WTC11 (cell line): Measurements from ENCODE around the gene PTX4. TPM values are rescaled to one million over a fixed set of nuclear protein-coding genes. Genes with fewer than 3 reads are reported as not detected.

ENCODE experiments used
- ATAC-seq: fragments of 200-7000 bp; cut with Tn5 transposase; 2 replicates; pipeline ENCODE4 v1.10.0; 2021; ENCODE audit warnings: mild to moderate bottlenecking, moderate library complexity
- CTCF ChIA-PET: fragments of 300-600 bp; sonication (Branson Sonifier 250); formaldehyde crosslinking; loops from one replicate; lab custom pipeline; 2021; ENCODE audit warnings: antibody characterized with exemption; lab: Charles Lee
- POLR2A ChIA-PET: fragments of 350-600 bp; sonication (Branson Sonifier 250); formaldehyde crosslinking; loops from one replicate; lab custom pipeline; 2021; ENCODE audit warnings: antibody characterized with exemption; lab: Charles Lee
- DNase-seq: peaks from one replicate; pipeline ENCODE4 v3.0.0; 2021; ENCODE audit warnings: low spot score
- H3K27ac Mint-ChIP-seq: 2 replicates; pipeline ENCODE4 v1.8.0; 2021; ENCODE audit warnings: mixed read lengths
- H3K27me3 Mint-ChIP-seq: 2 replicates; pipeline ENCODE4 v1.8.0; 2021; ENCODE audit warnings: low read depth, mild to moderate bottlenecking, moderate library complexity, mixed read lengths
- H3K36me3 Mint-ChIP-seq: 2 replicates; pipeline ENCODE4 v1.8.0; 2021; ENCODE audit warnings: mixed read lengths
- H3K4me1 Mint-ChIP-seq: 2 replicates; pipeline ENCODE4 v1.8.0; 2022; ENCODE audit warnings: mixed read lengths
- H3K4me3 Mint-ChIP-seq: 2 replicates; pipeline ENCODE4 v1.8.0; 2021; ENCODE audit warnings: mild to moderate bottlenecking, moderate library complexity, mixed read lengths
- H3K9me3 Mint-ChIP-seq: 2 replicates; pipeline ENCODE4 v1.8.0; 2021; ENCODE audit warnings: mixed read lengths
- CREB1 ChIP-seq: sonication (generic); formaldehyde crosslinking; IDR thresholded peaks from 2 replicates; pipeline ENCODE4 v1.8.0; 2023; ENCODE audit warnings: mild to moderate bottlenecking, missing genetic modification reagents
- FOXK1 ChIP-seq: sonication (generic); formaldehyde crosslinking; IDR thresholded peaks from 2 replicates; pipeline ENCODE4 v1.8.0; 2022; ENCODE audit warnings: mild to moderate bottlenecking, moderate library complexity, missing genetic modification reagents
- IRF2 ChIP-seq: sonication (generic); formaldehyde crosslinking; IDR thresholded peaks from 2 replicates; pipeline ENCODE4 v1.8.0; 2022; ENCODE audit warnings: low read depth, missing genetic modification reagents, borderline replicate concordance
- JUN ChIP-seq: sonication (generic); formaldehyde crosslinking; IDR thresholded peaks from 2 replicates; pipeline ENCODE4 v1.8.0; 2023; ENCODE audit warnings: mild to moderate bottlenecking, missing genetic modification reagents
- SMAD3 ChIP-seq: sonication (generic); formaldehyde crosslinking; IDR thresholded peaks from 2 replicates; pipeline ENCODE4 v1.8.0; 2022; ENCODE audit warnings: missing genetic modification reagents, mild to moderate bottlenecking, borderline replicate concordance
- SP1 ChIP-seq: sonication (generic); formaldehyde crosslinking; conservative IDR thresholded peaks from 2 replicates; pipeline ENCODE4 v1.8.1; 2022; ENCODE audit warnings: missing genetic modification reagents
- ZBTB21 ChIP-seq: sonication (generic); formaldehyde crosslinking; IDR thresholded peaks from 2 replicates; pipeline ENCODE4 v1.8.1; 2023; ENCODE audit warnings: mild to moderate bottlenecking, missing genetic modification reagents, borderline replicate concordance
- total RNA-seq: library from RNA; stranded (reverse); gene quantifications from 3 replicates; pipeline ENCODE4 v1.2.3, GENCODE V29; 2021
- TF ChIP-seq, protein P1 (sequence below): fragments of 250-450 bp; sonication (Bioruptor Pico); IDR thresholded peaks from 2 replicates; pipeline ENCODE4 v1.9.0; 2021; ENCODE audit warnings: mild to moderate bottlenecking
- TF ChIP-seq, protein P2 (sequence below): sonication (generic); formaldehyde crosslinking; IDR thresholded peaks from 2 replicates; pipeline ENCODE4 v1.8.0; 2022; ENCODE audit warnings: mild to moderate bottlenecking, missing genetic modification reagents
- TF ChIP-seq, protein P3 (sequence below): fragments of 250-450 bp; sonication (Bioruptor Pico); IDR thresholded peaks from 2 replicates; pipeline ENCODE4 v1.8.0; 2021; ENCODE audit warnings: mild to moderate bottlenecking
- TF ChIP-seq, protein P4 (sequence below): fragments of 250-450 bp; sonication (Bioruptor Pico); IDR thresholded peaks from 2 replicates; pipeline ENCODE4 v1.9.0; 2021; ENCODE audit warnings: mild to moderate bottlenecking, borderline replicate concordance
- TF ChIP-seq, protein P5 (sequence below): fragments of 250-450 bp; sonication (Bioruptor Pico); IDR thresholded peaks from 2 replicates; pipeline ENCODE4 v1.9.0; 2021; ENCODE audit warnings: moderate library complexity, mild to moderate bottlenecking, inconsistent platforms, borderline replicate concordance

PTX4 gene
- total RNA-seq, 1 experiment from 2014 or later = 0.26 TPM

DNA sequence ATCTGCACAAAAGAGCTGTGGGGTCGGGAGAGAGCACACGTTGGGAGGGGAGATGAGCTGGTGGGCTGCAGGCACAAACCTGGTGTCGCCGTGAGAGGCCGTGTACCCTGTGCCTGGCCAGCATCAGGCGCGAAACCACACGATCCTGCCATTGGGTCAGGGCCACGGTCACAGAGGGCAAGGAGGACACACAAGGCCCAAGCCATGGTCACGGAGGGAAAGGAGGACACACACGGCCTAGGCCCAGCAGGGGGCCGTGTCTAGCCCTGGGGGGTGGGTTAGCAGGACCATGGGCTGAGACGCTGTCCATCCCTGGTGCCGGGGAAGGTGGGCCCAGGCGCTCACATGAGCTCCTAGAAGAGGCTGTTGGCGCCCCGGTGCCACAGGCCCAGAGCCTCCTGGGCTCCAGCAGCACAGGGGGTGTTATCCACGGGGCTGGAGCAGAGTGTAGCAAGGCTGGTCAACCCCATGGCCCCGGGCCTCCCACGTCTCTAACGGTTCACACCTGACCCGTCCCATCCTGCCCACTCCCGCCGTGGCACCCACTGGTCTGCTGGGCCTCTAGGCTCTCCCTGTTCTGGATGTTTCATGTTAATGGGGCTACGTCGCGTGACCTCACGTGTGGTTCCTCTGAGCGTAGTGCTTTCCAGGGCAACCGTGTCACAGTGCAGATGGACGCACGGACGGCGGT lies 36.9 kb downstream of the PTX4 start:
- no peak overlapping the region for H3K4me3 Mint-ChIP-seq
- no peaks in the 10 kb centered on the region for H3K4me1 Mint-ChIP-seq
- H3K9me3 Mint-ChIP-seq = no peaks in the 10 kb centered on the region
- no peak for DNase-seq
- no peak for TF ChIP-seq ZBTB21
- TF ChIP-seq, protein P1, sequence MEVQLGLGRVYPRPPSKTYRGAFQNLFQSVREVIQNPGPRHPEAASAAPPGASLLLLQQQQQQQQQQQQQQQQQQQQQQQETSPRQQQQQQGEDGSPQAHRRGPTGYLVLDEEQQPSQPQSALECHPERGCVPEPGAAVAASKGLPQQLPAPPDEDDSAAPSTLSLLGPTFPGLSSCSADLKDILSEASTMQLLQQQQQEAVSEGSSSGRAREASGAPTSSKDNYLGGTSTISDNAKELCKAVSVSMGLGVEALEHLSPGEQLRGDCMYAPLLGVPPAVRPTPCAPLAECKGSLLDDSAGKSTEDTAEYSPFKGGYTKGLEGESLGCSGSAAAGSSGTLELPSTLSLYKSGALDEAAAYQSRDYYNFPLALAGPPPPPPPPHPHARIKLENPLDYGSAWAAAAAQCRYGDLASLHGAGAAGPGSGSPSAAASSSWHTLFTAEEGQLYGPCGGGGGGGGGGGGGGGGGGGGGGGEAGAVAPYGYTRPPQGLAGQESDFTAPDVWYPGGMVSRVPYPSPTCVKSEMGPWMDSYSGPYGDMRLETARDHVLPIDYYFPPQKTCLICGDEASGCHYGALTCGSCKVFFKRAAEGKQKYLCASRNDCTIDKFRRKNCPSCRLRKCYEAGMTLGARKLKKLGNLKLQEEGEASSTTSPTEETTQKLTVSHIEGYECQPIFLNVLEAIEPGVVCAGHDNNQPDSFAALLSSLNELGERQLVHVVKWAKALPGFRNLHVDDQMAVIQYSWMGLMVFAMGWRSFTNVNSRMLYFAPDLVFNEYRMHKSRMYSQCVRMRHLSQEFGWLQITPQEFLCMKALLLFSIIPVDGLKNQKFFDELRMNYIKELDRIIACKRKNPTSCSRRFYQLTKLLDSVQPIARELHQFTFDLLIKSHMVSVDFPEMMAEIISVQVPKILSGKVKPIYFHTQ (CRISPR knock-in tag) = no peak
- TF ChIP-seq, protein P2, sequence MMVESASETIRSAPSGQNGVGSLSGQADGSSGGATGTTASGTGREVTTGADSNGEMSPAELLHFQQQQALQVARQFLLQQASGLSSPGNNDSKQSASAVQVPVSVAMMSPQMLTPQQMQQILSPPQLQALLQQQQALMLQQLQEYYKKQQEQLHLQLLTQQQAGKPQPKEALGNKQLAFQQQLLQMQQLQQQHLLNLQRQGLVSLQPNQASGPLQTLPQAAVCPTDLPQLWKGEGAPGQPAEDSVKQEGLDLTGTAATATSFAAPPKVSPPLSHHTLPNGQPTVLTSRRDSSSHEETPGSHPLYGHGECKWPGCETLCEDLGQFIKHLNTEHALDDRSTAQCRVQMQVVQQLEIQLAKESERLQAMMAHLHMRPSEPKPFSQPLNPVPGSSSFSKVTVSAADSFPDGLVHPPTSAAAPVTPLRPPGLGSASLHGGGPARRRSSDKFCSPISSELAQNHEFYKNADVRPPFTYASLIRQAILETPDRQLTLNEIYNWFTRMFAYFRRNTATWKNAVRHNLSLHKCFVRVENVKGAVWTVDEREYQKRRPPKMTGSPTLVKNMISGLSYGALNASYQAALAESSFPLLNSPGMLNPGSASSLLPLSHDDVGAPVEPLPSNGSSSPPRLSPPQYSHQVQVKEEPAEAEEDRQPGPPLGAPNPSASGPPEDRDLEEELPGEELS (CRISPR knock-in tag) = no peak
- no peaks in the 10 kb centered on the region for H3K27me3 Mint-ChIP-seq
- peaks cover 6% of the 10 kb centered on the region; the same call in 1 of the 2 replicates for H3K36me3 Mint-ChIP-seq
- ChIA-PET POLR2A (no interaction called here), CTCF (no interaction called here)
- no peak for ATAC-seq
- no peak overlapping the region for H3K27ac Mint-ChIP-seq

DNA sequence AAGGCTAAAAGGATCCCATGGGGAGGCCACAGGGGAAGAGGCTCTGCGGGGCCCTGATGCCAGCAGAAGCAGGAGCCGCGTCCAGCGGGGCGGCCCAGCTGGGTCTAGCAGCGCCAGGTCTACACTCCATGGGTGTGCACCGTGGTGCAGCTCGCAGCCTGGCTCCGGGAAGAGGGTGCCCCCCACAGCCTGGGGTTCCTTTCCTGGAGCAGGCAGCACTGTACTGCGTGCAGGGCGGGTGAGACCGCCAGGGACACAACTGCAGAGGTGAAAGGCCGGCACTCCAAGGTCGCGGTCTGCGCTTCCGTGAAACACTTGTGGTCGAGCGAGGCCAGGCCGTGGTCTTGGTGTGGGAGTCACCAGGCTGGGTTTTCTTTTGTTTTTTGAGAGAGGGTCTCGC lies 37.9 kb downstream of the PTX4 start:
- H3K4me1 Mint-ChIP-seq = no peaks in the 10 kb centered on the region
- ATAC-seq = no peak
- H3K27me3 Mint-ChIP-seq = no peaks in the 10 kb centered on the region
- ChIA-PET POLR2A (no interaction called here), CTCF (no interaction called here)
- H3K9me3 Mint-ChIP-seq = no peaks in the 10 kb centered on the region
- H3K27ac Mint-ChIP-seq = no peak overlapping the region
- no peak overlapping the region for H3K4me3 Mint-ChIP-seq
- no peak for DNase-seq
- peaks cover 6% of the 10 kb centered on the region; the same call in 1 of the 2 replicates for H3K36me3 Mint-ChIP-seq
- TF ChIP-seq, protein P3, sequence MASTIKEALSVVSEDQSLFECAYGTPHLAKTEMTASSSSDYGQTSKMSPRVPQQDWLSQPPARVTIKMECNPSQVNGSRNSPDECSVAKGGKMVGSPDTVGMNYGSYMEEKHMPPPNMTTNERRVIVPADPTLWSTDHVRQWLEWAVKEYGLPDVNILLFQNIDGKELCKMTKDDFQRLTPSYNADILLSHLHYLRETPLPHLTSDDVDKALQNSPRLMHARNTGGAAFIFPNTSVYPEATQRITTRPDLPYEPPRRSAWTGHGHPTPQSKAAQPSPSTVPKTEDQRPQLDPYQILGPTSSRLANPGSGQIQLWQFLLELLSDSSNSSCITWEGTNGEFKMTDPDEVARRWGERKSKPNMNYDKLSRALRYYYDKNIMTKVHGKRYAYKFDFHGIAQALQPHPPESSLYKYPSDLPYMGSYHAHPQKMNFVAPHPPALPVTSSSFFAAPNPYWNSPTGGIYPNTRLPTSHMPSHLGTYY (CRISPR knock-in tag) = no peak
- TF ChIP-seq, protein P4, sequence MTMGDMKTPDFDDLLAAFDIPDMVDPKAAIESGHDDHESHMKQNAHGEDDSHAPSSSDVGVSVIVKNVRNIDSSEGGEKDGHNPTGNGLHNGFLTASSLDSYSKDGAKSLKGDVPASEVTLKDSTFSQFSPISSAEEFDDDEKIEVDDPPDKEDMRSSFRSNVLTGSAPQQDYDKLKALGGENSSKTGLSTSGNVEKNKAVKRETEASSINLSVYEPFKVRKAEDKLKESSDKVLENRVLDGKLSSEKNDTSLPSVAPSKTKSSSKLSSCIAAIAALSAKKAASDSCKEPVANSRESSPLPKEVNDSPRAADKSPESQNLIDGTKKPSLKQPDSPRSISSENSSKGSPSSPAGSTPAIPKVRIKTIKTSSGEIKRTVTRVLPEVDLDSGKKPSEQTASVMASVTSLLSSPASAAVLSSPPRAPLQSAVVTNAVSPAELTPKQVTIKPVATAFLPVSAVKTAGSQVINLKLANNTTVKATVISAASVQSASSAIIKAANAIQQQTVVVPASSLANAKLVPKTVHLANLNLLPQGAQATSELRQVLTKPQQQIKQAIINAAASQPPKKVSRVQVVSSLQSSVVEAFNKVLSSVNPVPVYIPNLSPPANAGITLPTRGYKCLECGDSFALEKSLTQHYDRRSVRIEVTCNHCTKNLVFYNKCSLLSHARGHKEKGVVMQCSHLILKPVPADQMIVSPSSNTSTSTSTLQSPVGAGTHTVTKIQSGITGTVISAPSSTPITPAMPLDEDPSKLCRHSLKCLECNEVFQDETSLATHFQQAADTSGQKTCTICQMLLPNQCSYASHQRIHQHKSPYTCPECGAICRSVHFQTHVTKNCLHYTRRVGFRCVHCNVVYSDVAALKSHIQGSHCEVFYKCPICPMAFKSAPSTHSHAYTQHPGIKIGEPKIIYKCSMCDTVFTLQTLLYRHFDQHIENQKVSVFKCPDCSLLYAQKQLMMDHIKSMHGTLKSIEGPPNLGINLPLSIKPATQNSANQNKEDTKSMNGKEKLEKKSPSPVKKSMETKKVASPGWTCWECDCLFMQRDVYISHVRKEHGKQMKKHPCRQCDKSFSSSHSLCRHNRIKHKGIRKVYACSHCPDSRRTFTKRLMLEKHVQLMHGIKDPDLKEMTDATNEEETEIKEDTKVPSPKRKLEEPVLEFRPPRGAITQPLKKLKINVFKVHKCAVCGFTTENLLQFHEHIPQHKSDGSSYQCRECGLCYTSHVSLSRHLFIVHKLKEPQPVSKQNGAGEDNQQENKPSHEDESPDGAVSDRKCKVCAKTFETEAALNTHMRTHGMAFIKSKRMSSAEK (CRISPR knock-in tag) = no peak
- TF ChIP-seq SP1 (CRISPR knock-in tag) = no peak
- TF ChIP-seq, protein P5, sequence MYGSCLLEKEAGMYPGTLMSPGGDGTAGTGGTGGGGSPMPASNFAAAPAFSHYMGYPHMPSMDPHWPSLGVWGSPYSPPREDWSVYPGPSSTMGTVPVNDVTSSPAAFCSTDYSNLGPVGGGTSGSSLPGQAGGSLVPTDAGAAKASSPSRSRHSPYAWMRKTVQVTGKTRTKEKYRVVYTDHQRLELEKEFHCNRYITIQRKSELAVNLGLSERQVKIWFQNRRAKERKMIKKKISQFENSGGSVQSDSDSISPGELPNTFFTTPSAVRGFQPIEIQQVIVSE = no peak
- no peak for TF ChIP-seq CREB1 (CRISPR knock-in tag)
- TF ChIP-seq SMAD3 (CRISPR knock-in tag) = no peak
- no peak for TF ChIP-seq JUN
- no peak for TF ChIP-seq IRF2 (CRISPR knock-in tag)
- no peak for TF ChIP-seq FOXK1 (CRISPR knock-in tag)
